IMR-90 (cell line): ENCODE results near the gene OVCH1. TPM values are rescaled to one million over a fixed set of nuclear protein-coding genes. Genes with fewer than 3 reads are reported as not detected.

Experiments used
- ATAC-seq: fragments of 200-7000 bp; cut with Tn5 transposase; 2 replicates; pipeline ENCODE4 v1.9.1; 2020; ENCODE audit warnings: low read depth, mild to moderate bottlenecking, moderate library complexity
- BruUV-seq: library from RNA; stranded (reverse); fragments of 400-500 nt; replicated peaks from 2 replicates; lab custom pipeline; 2021; lab: Mats Ljungman, UMichigan
- CTCF ChIA-PET: fragments of 300-600 bp; formaldehyde crosslinking; extraction: SDS; loops from one replicate; lab custom pipeline; 2021; ENCODE audit warnings: antibody characterized with exemption; lab: Yijun Ruan, JAX
- POLR2A ChIA-PET: fragments of 300-600 bp; sonication (Branson Sonifier 250); formaldehyde crosslinking; loops from one replicate; lab custom pipeline; 2022; ENCODE audit warnings: antibody characterized with exemption; ENCODE audit not compliant: unreplicated experiment; lab: Charles Lee
- DNase-seq: peaks from one replicate; pipeline ENCODE4 v3.0.0; 2013
- H2AFZ ChIP-seq: replicated peaks from 2 replicates; pipeline ENCODE3; 2013; ENCODE audit warnings: low read length, mild to moderate bottlenecking; ENCODE audit not compliant: poor library complexity
- H2AK5ac ChIP-seq: 2 replicates; pipeline ENCODE4 v1.6.1; 2013; ENCODE audit warnings: low read depth, low read length, inconsistent platforms
- H2AK9ac ChIP-seq: replicated peaks from 2 replicates; pipeline ENCODE3; 2013; ENCODE audit warnings: mild to moderate bottlenecking, low read depth, low read length, moderate library complexity; ENCODE audit not compliant: poor library complexity
- H2BK120ac ChIP-seq: 2 replicates; pipeline ENCODE4 v1.6.1; 2013; ENCODE audit warnings: low read depth, low read length, inconsistent platforms
- H2BK15ac ChIP-seq: 3 replicates; pipeline ENCODE4 v1.6.1; 2013; ENCODE audit warnings: low read depth, low read length, inconsistent platforms
- H2BK20ac ChIP-seq: 2 replicates; pipeline ENCODE4 v1.6.1; 2013; ENCODE audit warnings: low read depth, mild to moderate bottlenecking, inconsistent platforms, low read length, moderate library complexity
- H2BK5ac ChIP-seq: 2 replicates; pipeline ENCODE4 v1.6.1; 2013; ENCODE audit warnings: mild to moderate bottlenecking, low read depth, low read length, inconsistent platforms; ENCODE audit not compliant: poor library complexity, severe bottlenecking
- H3K14ac ChIP-seq: replicated peaks from 2 replicates; pipeline ENCODE4 v1.6.1; 2013; ENCODE audit warnings: low read depth, low read length, inconsistent platforms
- H3K18ac ChIP-seq: 2 replicates; pipeline ENCODE4 v1.6.1; 2013; ENCODE audit warnings: low read depth, low read length, control low read depth
- H3K23ac ChIP-seq: 2 replicates; pipeline ENCODE4 v1.6.1; 2013; ENCODE audit warnings: low read depth, low read length, inconsistent platforms
- H3K27ac ChIP-seq: 2 replicates; pipeline ENCODE4 v1.5.1; 2013; ENCODE audit warnings: mild to moderate bottlenecking, control low read depth, low read length; ENCODE audit not compliant: insufficient read depth
- H3K27me3 ChIP-seq: 2 replicates; pipeline ENCODE4 v1.6.1; 2013; ENCODE audit warnings: low read length; ENCODE audit not compliant: control insufficient read depth, insufficient read depth
- H3K36me3 ChIP-seq: 2 replicates; pipeline ENCODE4 v1.6.1; 2013; ENCODE audit warnings: low read length, mixed read lengths; ENCODE audit not compliant: control insufficient read depth, insufficient read depth
- H3K4ac ChIP-seq: 2 replicates; pipeline ENCODE4 v1.6.1; 2013; ENCODE audit warnings: low read depth, low read length, inconsistent platforms
- H3K4me1 ChIP-seq: 2 replicates; pipeline ENCODE4 v1.6.1; 2013; ENCODE audit warnings: low read length, mixed read lengths; ENCODE audit not compliant: control insufficient read depth, insufficient read depth
- H3K4me2 ChIP-seq: 2 replicates; pipeline ENCODE4 v1.6.1; 2013; ENCODE audit warnings: low read depth, mild to moderate bottlenecking, control low read depth, low read length, moderate library complexity
- H3K4me3 ChIP-seq: 2 replicates; pipeline ENCODE4 v1.5.1; 2013; ENCODE audit warnings: low read depth, mild to moderate bottlenecking, control low read depth, low read length, moderate library complexity; ENCODE audit not compliant: insufficient read depth
- H3K56ac ChIP-seq: 2 replicates; pipeline ENCODE4 v1.6.1; 2013; ENCODE audit warnings: low read length, inconsistent platforms; ENCODE audit not compliant: insufficient read depth; ENCODE audit errors: extremely low read depth
- H3K79me1 ChIP-seq, 2 experiments: 2 replicates each; pipeline ENCODE4 v1.6.1; 2013; ENCODE audit warnings: low read length in 2 of 2, inconsistent platforms in 1 of 2, low read depth in 1 of 2
- H3K9ac ChIP-seq: 2 replicates; pipeline ENCODE4 v1.6.1; 2013; ENCODE audit warnings: low read depth, low read length, control low read depth
- H3K9me1 ChIP-seq: 2 replicates; pipeline ENCODE4 v1.6.1; 2013; ENCODE audit warnings: low read length, inconsistent platforms; ENCODE audit not compliant: insufficient read depth
- H3K9me3 ChIP-seq: 2 replicates; pipeline ENCODE4 v1.6.1; 2013; ENCODE audit warnings: low read length; ENCODE audit not compliant: control insufficient read depth, insufficient read depth
- H4K20me1 ChIP-seq: 2 replicates; pipeline ENCODE4 v1.6.1; 2013; ENCODE audit warnings: low read length, inconsistent platforms; ENCODE audit not compliant: insufficient read depth
- H4K5ac ChIP-seq: 2 replicates; pipeline ENCODE4 v1.6.1; 2013; ENCODE audit warnings: mild to moderate bottlenecking, low read depth, low read length, control low read depth
- H4K8ac ChIP-seq, 2 experiments: 2 replicates each; pipeline ENCODE4 v1.6.1; 2013; ENCODE audit warnings: low read depth in 2 of 2, low read length in 2 of 2, control low read depth in 1 of 2, inconsistent platforms in 1 of 2
- H4K91ac ChIP-seq: 2 replicates; pipeline ENCODE4 v1.6.1; 2013; ENCODE audit warnings: low read depth, low read length, inconsistent platforms; ENCODE audit not compliant: insufficient read depth
- BHLHE40 ChIP-seq: fragments of 150-350 bp; IDR thresholded peaks from 2 replicates; pipeline ENCODE4 v1.6.1; 2016; ENCODE audit warnings: mild to moderate bottlenecking, low read depth, low read length
- CEBPB ChIP-seq: IDR thresholded peaks from 2 replicates; pipeline ENCODE4 v1.6.1; 2012; ENCODE audit warnings: low read depth, low read length, improper control_type of control experiment
- CHD1 ChIP-seq: IDR thresholded peaks from 2 replicates; pipeline ENCODE4 v1.6.1; 2012; ENCODE audit warnings: low read depth, low read length, improper control_type of control experiment
- FOS ChIP-seq: fragments of 150-350 bp; IDR thresholded peaks from 2 replicates; pipeline ENCODE4 v1.6.1; 2016; ENCODE audit warnings: low read depth, low read length
- MAFK ChIP-seq: IDR thresholded peaks from 2 replicates; pipeline ENCODE4 v1.6.1; 2012; ENCODE audit warnings: low read depth, low read length, improper control_type of control experiment
- MAZ ChIP-seq: IDR thresholded peaks from 2 replicates; pipeline ENCODE4 v1.6.1; 2012; ENCODE audit warnings: low read depth, mild to moderate bottlenecking, low read length, improper control_type of control experiment, moderate library complexity, borderline replicate concordance
- MXI1 ChIP-seq: IDR thresholded peaks from 2 replicates; pipeline ENCODE4 v1.6.1; 2012; ENCODE audit warnings: low read depth, mild to moderate bottlenecking, low read length, moderate library complexity, borderline replicate concordance
- NFE2L2 ChIP-seq: fragments of 150-350 bp; IDR thresholded peaks from 2 replicates; pipeline ENCODE4 v1.6.1; 2016; ENCODE audit warnings: low read depth, mild to moderate bottlenecking, low read length
- POLR2A ChIP-seq: IDR thresholded peaks from 2 replicates; pipeline ENCODE4 v1.6.1; 2012; ENCODE audit warnings: mild to moderate bottlenecking, low read depth, low read length
- RAD21 ChIP-seq: IDR thresholded peaks from 2 replicates; pipeline ENCODE4 v1.6.1; 2012; ENCODE audit warnings: low read length, improper control_type of control experiment
- RCOR1 ChIP-seq: IDR thresholded peaks from 2 replicates; pipeline ENCODE4 v1.6.1; 2012; ENCODE audit warnings: mild to moderate bottlenecking, low read length, improper control_type of control experiment; ENCODE audit not compliant: insufficient replicate concordance
- RFX5 ChIP-seq: IDR thresholded peaks from 2 replicates; pipeline ENCODE4 v1.8.0; 2012; ENCODE audit warnings: low read depth, mild to moderate bottlenecking, low read length, moderate library complexity
- SMC3 ChIP-seq: fragments of 150-350 bp; IDR thresholded peaks from 2 replicates; pipeline ENCODE4 v1.6.1; 2016; ENCODE audit warnings: low read depth, mild to moderate bottlenecking, antibody characterized with exemption, low read length, moderate library complexity
- WGBS, 2 experiments: methylation state at CpG; one replicate each; pipeline versions ENCODE4 v1.1.5 to v1.1.7; 2013; ENCODE audit warnings: missing lambda C conversion rate in 2 of 2; ENCODE audit not compliant: insufficient read length in 1 of 2; ENCODE audit errors: extremely low coverage in 2 of 2; 5-methylcytosine and 5-hydroxymethylcytosine counted together
- dilution Hi-C: fragments of 300-500 bp; cut with HindIII; formaldehyde crosslinking; loops from one replicate; pipeline ENCODE4 v1.14.3; 2018; ENCODE audit warnings: low sequenced_read_pairs; ENCODE audit not compliant: unreplicated experiment
- in situ Hi-C: fragments of 300-500 bp; cut with MboI; formaldehyde crosslinking; loops from 3 replicates; pipeline ENCODE4 v1.14.3; 2019; ENCODE audit warnings: low sequenced_read_pairs, inconsistent platforms, mixed read lengths
- intact Hi-C: fragments of 100-400 bp; cut with micrococcal nuclease; formaldehyde crosslinking; loops from 2 replicates; pipeline ENCODE4 v1.10.0; 2022
- polyA plus RNA-seq, 3 experiments: library from polyadenylated mRNA; depleted of rRNA; stranded (reverse); fragments of >200 nt; gene quantifications; 2 replicates each; pipeline ENCODE4 v1.2.3, GENCODE V29; 2012; ENCODE audit warnings: low replicate concordance in 1 of 3
- total RNA-seq: library from RNA; depleted of rRNA; stranded (reverse); fragments of >200 nt; gene quantifications from 2 replicates; pipeline ENCODE4 v1.2.3, GENCODE V29; 2012
- TF ChIP-seq, protein P1 (sequence below): fragments of 150-350 bp; IDR thresholded peaks from 2 replicates; pipeline ENCODE4 v1.6.1; 2017; ENCODE audit warnings: mild to moderate bottlenecking, antibody characterized with exemption, low read length, low read depth
- TF ChIP-seq, protein P2 (sequence below): fragments of 150-350 bp; IDR thresholded peaks from 2 replicates; pipeline ENCODE4 v1.6.1; 2016; ENCODE audit warnings: low read depth, mild to moderate bottlenecking, low read length, moderate library complexity, borderline replicate concordance

The OVCH1 gene
- total and polyA plus RNA-seq, 2 of the 4 experiments (the other 2 are of a cell fraction), result 0.05 to 0.18 TPM

DNA sequence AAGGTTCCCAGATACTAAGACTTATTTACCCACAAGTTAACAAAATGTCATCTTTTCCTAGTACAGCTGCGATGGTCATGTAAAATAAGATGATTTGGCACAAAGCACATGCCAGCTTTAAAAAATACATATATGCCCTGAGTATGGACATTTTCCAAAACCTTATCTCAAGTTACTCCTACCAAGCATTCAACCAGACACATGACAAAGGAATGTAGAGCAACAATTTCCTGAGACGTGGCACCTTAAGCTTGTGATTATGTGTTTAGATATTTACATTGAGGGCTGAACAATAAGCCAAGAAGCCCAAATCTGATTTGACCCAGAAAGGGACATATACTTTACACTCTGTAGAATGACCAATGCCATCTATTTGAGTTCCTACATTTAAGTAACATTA lies 24.5 kb upstream of the OVCH1 start:
- dilution Hi-C loops (no loop called here), intact Hi-C loops (loop anchor here (10.0 kb wide), 1 partner anchor 983 kb away; no protein-coding TSS in a partner anchor), in situ Hi-C loops (loop anchor here (25.0 kb wide), 1 partner anchor 1290 kb away; no protein-coding TSS in a partner anchor)
- peak overlapping the region; percentile 6; the same call in 1 of the 2 replicates for H3K4ac ChIP-seq
- no peak overlapping the region for H2AK9ac ChIP-seq
- no peaks in the 10 kb centered on the region for H3K79me1 ChIP-seq
- H2AK5ac ChIP-seq, result no peak overlapping the region
- no peaks in the 10 kb centered on the region for H3K9me3 ChIP-seq
- no peak overlapping the region for H4K5ac ChIP-seq
- peak overlapping the region; percentile 69 for H2BK120ac ChIP-seq
- H3K18ac ChIP-seq, result no peak overlapping the region
- POLR2A ChIA-PET, result no interaction called here
- no peak overlapping the region for H3K4me2 ChIP-seq
- no TSS peak for BruUV-seq
- peaks cover 9% of the 10 kb centered on the region; the same call in 1 of the 2 replicates for H3K9me1 ChIP-seq
- no peak overlapping the region for H4K91ac ChIP-seq
- no peak overlapping the region for H3K27ac ChIP-seq
- no peak overlapping the region for H4K8ac ChIP-seq
- no CpG with 5 or more reads among the region's 2 CpGs for WGBS, 2 experiments
- peaks cover 5% of the 10 kb centered on the region for H3K36me3 ChIP-seq
- TF ChIP-seq RFX5 (no peak), NFE2L2 (no peak), CEBPB (no peak), MAZ (no peak), CHD1 (no peak), RCOR1 (no peak), POLR2A (no peak), MXI1 (no peak), MAFK (no peak), RAD21 (no peak), SMC3 (no peak), BHLHE40 (no peak), FOS (no peak)
- TF ChIP-seq, protein P1, sequence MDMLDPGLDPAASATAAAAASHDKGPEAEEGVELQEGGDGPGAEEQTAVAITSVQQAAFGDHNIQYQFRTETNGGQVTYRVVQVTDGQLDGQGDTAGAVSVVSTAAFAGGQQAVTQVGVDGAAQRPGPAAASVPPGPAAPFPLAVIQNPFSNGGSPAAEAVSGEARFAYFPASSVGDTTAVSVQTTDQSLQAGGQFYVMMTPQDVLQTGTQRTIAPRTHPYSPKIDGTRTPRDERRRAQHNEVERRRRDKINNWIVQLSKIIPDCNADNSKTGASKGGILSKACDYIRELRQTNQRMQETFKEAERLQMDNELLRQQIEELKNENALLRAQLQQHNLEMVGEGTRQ, result no peak
- TF ChIP-seq, protein P2, sequence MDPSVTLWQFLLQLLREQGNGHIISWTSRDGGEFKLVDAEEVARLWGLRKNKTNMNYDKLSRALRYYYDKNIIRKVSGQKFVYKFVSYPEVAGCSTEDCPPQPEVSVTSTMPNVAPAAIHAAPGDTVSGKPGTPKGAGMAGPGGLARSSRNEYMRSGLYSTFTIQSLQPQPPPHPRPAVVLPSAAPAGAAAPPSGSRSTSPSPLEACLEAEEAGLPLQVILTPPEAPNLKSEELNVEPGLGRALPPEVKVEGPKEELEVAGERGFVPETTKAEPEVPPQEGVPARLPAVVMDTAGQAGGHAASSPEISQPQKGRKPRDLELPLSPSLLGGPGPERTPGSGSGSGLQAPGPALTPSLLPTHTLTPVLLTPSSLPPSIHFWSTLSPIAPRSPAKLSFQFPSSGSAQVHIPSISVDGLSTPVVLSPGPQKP, result no peak
- H3K4me3 ChIP-seq, result no peak overlapping the region
- 0 out of 3 replicates have a peak overlapping the region, but pooled peaks have one; percentile 58 for H2BK15ac ChIP-seq
- CTCF ChIA-PET, result no interaction called here
- H3K23ac ChIP-seq, result no peak overlapping the region; the same call in 1 of the 2 replicates
- H3K4me1 ChIP-seq, result no peaks in the 10 kb centered on the region
- ATAC-seq, result no peak
- no peak overlapping the region for H3K56ac ChIP-seq
- H4K20me1 ChIP-seq, result no peaks in the 10 kb centered on the region
- no peak overlapping the region for H3K9ac ChIP-seq
- no peaks in the 10 kb centered on the region for H3K27me3 ChIP-seq
- peak; percentile 43 for DNase-seq
- H2BK5ac ChIP-seq, result no peak overlapping the region
- H2AFZ ChIP-seq, result no peak overlapping the region
- H3K14ac ChIP-seq, result peak overlapping the region; percentile 37; the same call in 1 of the 2 replicates
- H2BK20ac ChIP-seq, result peak overlapping the region; percentile 9
